Spleen (tissue), 11 donors: ENCODE measurements around the gene REL. TPM values are rescaled to one million over a fixed set of nuclear protein-coding genes. Genes with fewer than 3 reads are reported as not detected.

Experiments used
- DNase-seq: peaks from one replicate; pipeline ENCODE4 v3.0.0-alpha.2; 2020
- H3K27ac ChIP-seq, 8 donors: fragments of 200-600 bp; sonication (generic) in 7 of 8; 1 replicate in 4 of 8; 2 replicates in 4 of 8; pipeline versions ENCODE4 v1.5.0 to v1.8.0; 2016 to 2021; ENCODE audit warnings: inconsistent platforms in 4 of 8, mild to moderate bottlenecking in 4 of 8, moderate library complexity in 1 of 8
- H3K27me3 ChIP-seq, 7 donors: fragments of 200-600 bp; sonication (generic) in 6 of 7; replicated peaks in 1 of 7; 1 replicate in 4 of 7; 2 replicates in 3 of 7; pipeline versions ENCODE4 v1.5.0 to v1.8.0; 2016 to 2021; ENCODE audit warnings: inconsistent platforms in 3 of 7, mild to moderate bottlenecking in 1 of 7
- H3K36me3 ChIP-seq, 6 donors: fragments of 200-600 bp; sonication (generic) in 5 of 6; 1 replicate in 4 of 6; 2 replicates in 2 of 6; pipeline versions ENCODE4 v1.5.0 to v1.8.0; 2016 to 2021; ENCODE audit warnings: inconsistent platforms in 2 of 6
- H3K4me1 ChIP-seq, 6 donors: fragments of 200-600 bp; sonication (generic) in 5 of 6; 1 replicate in 3 of 6; 2 replicates in 3 of 6; pipeline versions ENCODE4 v1.5.0 to v1.8.0; 2016 to 2021; ENCODE audit warnings: inconsistent platforms in 3 of 6
- H3K4me3 ChIP-seq, 8 donors: fragments of 200-600 bp; sonication (generic) in 7 of 8; 1 replicate in 4 of 8; 2 replicates in 4 of 8; pipeline versions ENCODE4 v1.5.0 to v1.8.0; 2016 to 2021; ENCODE audit warnings: inconsistent platforms in 4 of 8, mild to moderate bottlenecking in 4 of 8, moderate library complexity in 2 of 8
- H3K9me3 ChIP-seq, 8 donors: fragments of 200-600 bp; sonication (generic) in 7 of 8; 1 replicate in 4 of 8; 2 replicates in 4 of 8; pipeline versions ENCODE4 v1.5.0 to v1.8.0; 2016 to 2021; ENCODE audit warnings: inconsistent platforms in 4 of 8
- POLR2A ChIP-seq, 3 donors: fragments of 450-650 bp; IDR thresholded peaks; one replicate each; pipeline ENCODE4 v1.5.1; 2017; ENCODE audit warnings: antibody characterized with exemption in 3 of 3, mild to moderate bottlenecking in 1 of 3
- POLR2AphosphoS5 ChIP-seq, 3 donors: sonication (generic); formaldehyde crosslinking; IDR thresholded peaks; one replicate each; pipeline ENCODE4 v1.5.1; 2017; ENCODE audit warnings: antibody characterized with exemption in 3 of 3
- WGBS, 5 donors: extraction: QIAGEN DNeasy Blood & Tissue Kit in 3 of 5; methylation state at CpG; one replicate each; pipeline versions ENCODE4 v1.1.5 to v1.1.7; 2013 to 2018; 5-methylcytosine and 5-hydroxymethylcytosine counted together
- intact Hi-C: fragments of 100-400 bp; cut with DNase I; formaldehyde crosslinking; loops from one replicate; pipeline ENCODE4 v1.15.0; 2023; ENCODE audit warnings: low total_unique reads
- polyA plus RNA-seq, 3 donors: library from polyadenylated mRNA; stranded (reverse); fragments of 200-250 nt; gene quantifications; one replicate each; pipeline ENCODE4 v1.2.1, GENCODE V29; 2013
- small RNA-seq, 4 donors: library from RNA; depleted of rRNA; stranded (forward); fragments of <200 nt; gene quantifications; one replicate each; pipeline ENCODE3, GENCODE V24; 2016
- total RNA-seq, 7 donors: library from RNA; depleted of rRNA in 3 of 7; stranded (reverse); fragments of >200 nt in 3 of 7; fragmentation: NEBNext Ultra II Directional in 4 of 7; extraction: Animal tissue kit (Norgen Biotek cat#: 25700) in 4 of 7; gene quantifications; one replicate each; pipeline versions ENCODE4 v1.1.0 to v1.2.1, GENCODE V29; 2016 to 2021
- TF ChIP-seq, protein P1 (sequence below), 11 experiments: fragments of 200-600 bp in 7 of 11; fragments of 450-650 bp in 4 of 11; sonication (generic) in 4 of 11; IDR thresholded peaks in 8 of 11; conservative IDR thresholded peaks in 3 of 11; 1 replicate in 7 of 11; 2 replicates in 4 of 11; pipeline versions ENCODE4 v1.4.0 to v1.8.0; 2016 to 2021; ENCODE audit warnings: antibody characterized with exemption in 11 of 11, inconsistent platforms in 4 of 11, mild to moderate bottlenecking in 1 of 11
- donor health status: healthy with polysubstance abuse.
- donor health status: DM: no; HTN: no; CAD: no; lungs with moderate emphysema.
- donor health status: DM: no; HTN: no; CAD: no.
- donor health status: Bipolar disorder and iron deficiency.
- donor health status: healthy.
- donor health status: DM: no; HTN: no; CAD: no.
- donor health status: DM: yes; HTN: yes; CAD: no.

Gene REL
- total and polyA plus RNA-seq, 10 donors: 1.3 to 68.8 (median 53.8) TPM

DNA sequence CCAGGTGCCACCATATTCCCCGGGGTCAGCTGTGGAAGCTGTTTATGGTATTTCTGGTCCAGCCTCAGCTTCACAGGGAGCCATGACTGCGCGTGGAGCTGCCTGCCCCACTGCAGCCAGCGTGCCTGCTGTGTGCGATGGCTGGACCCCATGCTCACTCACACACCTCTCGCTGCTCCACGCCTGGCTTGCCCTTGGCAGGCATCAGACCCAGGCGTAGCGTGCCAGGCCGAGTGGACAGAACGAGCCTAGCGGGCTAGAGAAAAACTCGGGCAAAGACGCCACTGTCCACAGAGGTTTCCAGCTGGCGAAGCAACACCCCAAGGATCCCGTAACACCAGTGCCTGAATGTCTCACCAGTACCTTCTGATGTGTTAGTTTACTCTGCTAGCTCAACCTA lies 93.3 kb downstream of the REL start:
- Histone ChIP-seq H3K27ac (no peak overlapping the region), H3K36me3 (no peaks in the 10 kb centered on the region), H3K9me3 (no peaks in the 10 kb centered on the region), H3K27me3 (no peaks in the 10 kb centered on the region), H3K4me3 (no peak overlapping the region), H3K4me1 (peaks cover 0 to 35% (median 12%) of the 10 kb centered on the region in 6 donors)
- intact Hi-C loops: no loop called here
- 94 to 97% (median 96%) methylated on average over 13 to 16 of the region's 16 CpGs for WGBS, 5 donors
- no peak for DNase-seq
- TF ChIP-seq, protein P1, sequence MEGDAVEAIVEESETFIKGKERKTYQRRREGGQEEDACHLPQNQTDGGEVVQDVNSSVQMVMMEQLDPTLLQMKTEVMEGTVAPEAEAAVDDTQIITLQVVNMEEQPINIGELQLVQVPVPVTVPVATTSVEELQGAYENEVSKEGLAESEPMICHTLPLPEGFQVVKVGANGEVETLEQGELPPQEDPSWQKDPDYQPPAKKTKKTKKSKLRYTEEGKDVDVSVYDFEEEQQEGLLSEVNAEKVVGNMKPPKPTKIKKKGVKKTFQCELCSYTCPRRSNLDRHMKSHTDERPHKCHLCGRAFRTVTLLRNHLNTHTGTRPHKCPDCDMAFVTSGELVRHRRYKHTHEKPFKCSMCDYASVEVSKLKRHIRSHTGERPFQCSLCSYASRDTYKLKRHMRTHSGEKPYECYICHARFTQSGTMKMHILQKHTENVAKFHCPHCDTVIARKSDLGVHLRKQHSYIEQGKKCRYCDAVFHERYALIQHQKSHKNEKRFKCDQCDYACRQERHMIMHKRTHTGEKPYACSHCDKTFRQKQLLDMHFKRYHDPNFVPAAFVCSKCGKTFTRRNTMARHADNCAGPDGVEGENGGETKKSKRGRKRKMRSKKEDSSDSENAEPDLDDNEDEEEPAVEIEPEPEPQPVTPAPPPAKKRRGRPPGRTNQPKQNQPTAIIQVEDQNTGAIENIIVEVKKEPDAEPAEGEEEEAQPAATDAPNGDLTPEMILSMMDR (IDR thresholded peaks at IDR 0.05 in 8 of 11, conservative IDR thresholded peaks at IDR 0.05 in 3 of 11): no peak
- TF ChIP-seq POLR2A (IDR thresholded peaks at IDR 0.05) (no peak), POLR2AphosphoS5 (IDR thresholded peaks at IDR 0.05) (no peak)

Small RNAs within 50 kb of the gene (small RNA-seq; reads per million reads assigned to genes)
- gene RN7SL632P (0 reads per million in 4 donors), gene RNU4-51P (0 reads per million in 4 donors)

Other genes with a start within 250 kb of the REL start
- gene PAPOLG, start 125.3 kb upstream of the REL start, total RNA-seq: 10 to 100 TPM; 19.8 to 27.9 (median 22.2) TPM
- 1 to 10 TPM; 4.2 to 6.0 (median 5.0) TPM for gene PAPOLG, start 125.3 kb upstream of the REL start, polyA plus RNA-seq
- 10 to 100 TPM; 15.0 to 28.4 (median 20.6) TPM for gene PEX13, start 136.1 kb downstream of the REL start, total RNA-seq
- gene PEX13, start 136.1 kb downstream of the REL start, polyA plus RNA-seq: 1 to 10 TPM; 4.5 to 6.4 (median 6.1) TPM
- 10 to 100 TPM in 3 of 7 donors, 1 to 10 TPM in 4; 6.0 to 12.6 (median 8.6) TPM for gene PUS10, start 136.7 kb downstream of the REL start, total RNA-seq
- 1 to 10 TPM; 3.5 to 4.6 (median 4.3) TPM for gene PUS10, start 136.7 kb downstream of the REL start, polyA plus RNA-seq
- 10 to 100 TPM in 3 of 7 donors, 1 to 10 TPM in 4; 4.4 to 11.1 (median 9.4) TPM for gene SANBR, start 184.3 kb downstream of the REL start, total RNA-seq
- gene SANBR, start 184.3 kb downstream of the REL start, polyA plus RNA-seq: 1 to 10 TPM; 1.4 to 2.7 (median 1.5) TPM